Esophagus muscularis mucosa (tissue), 3 donors: Measurements from ENCODE around the gene SMIM3.

Experiments used
- POLR2A ChIP-seq: fragments of 450-650 bp; IDR thresholded peaks from one replicate; pipeline ENCODE4 v1.6.1; 2017; ENCODE audit warnings: antibody characterized with exemption, moderate library complexity, mild to moderate bottlenecking, low read depth
- POLR2AphosphoS5 ChIP-seq, 2 donors: sonication (generic); formaldehyde crosslinking; IDR thresholded peaks; one replicate each; pipeline ENCODE4 v1.6.1; 2017; ENCODE audit warnings: antibody characterized with exemption in 2 of 2
- TF ChIP-seq, protein P1 (sequence below), 3 experiments: fragments of 200-600 bp in 2 of 3; fragments of 450-650 bp in 1 of 3; sonication (generic) in 2 of 3; IDR thresholded peaks; one replicate each; pipeline ENCODE4 v1.5.1; 2017 to 2019; ENCODE audit warnings: antibody characterized with exemption in 3 of 3, mild to moderate bottlenecking in 2 of 3, moderate library complexity in 1 of 3

DNA sequence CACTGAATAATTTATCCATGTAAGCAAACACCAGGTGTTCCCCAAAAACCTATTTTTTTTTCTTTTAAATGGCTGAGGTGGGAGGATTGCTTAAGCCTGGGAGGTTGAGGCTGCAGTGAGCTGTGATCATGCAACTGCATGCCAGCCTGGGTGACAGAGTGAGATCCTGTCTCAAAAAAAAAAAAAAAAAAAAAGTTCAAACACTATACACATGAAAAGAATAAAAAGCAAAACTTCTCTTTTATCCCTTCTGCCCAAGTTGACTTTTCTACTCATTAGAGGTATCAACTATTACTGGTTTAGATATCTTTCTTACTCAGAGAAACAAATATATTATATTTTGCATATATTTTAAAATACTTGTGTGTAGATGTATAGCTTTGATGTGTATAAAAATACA lies 37.6 kb upstream of the SMIM3 start:
- TF ChIP-seq POLR2AphosphoS5 (IDR thresholded peaks at IDR 0.05) = no peak
- TF ChIP-seq, protein P1, sequence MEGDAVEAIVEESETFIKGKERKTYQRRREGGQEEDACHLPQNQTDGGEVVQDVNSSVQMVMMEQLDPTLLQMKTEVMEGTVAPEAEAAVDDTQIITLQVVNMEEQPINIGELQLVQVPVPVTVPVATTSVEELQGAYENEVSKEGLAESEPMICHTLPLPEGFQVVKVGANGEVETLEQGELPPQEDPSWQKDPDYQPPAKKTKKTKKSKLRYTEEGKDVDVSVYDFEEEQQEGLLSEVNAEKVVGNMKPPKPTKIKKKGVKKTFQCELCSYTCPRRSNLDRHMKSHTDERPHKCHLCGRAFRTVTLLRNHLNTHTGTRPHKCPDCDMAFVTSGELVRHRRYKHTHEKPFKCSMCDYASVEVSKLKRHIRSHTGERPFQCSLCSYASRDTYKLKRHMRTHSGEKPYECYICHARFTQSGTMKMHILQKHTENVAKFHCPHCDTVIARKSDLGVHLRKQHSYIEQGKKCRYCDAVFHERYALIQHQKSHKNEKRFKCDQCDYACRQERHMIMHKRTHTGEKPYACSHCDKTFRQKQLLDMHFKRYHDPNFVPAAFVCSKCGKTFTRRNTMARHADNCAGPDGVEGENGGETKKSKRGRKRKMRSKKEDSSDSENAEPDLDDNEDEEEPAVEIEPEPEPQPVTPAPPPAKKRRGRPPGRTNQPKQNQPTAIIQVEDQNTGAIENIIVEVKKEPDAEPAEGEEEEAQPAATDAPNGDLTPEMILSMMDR (IDR thresholded peaks at IDR 0.05) = no peak
- TF ChIP-seq POLR2A = no peak
